ENCODE measurements around the gene MALL.
"Not testable (repeated sequence)": the region's sequence is repeated elsewhere in the genome, so short reads cannot be mapped to it uniquely, and the experiment has no call there.

- TF ChIP-seq CTCF (IDR thresholded peaks at IDR 0.05; ENCODE audit: insufficient read depth, low read length, poor library complexity, severe bottlenecking); EZH2phosphoT487 (conservative IDR thresholded peaks at IDR 0.05; ENCODE audit: low read length): not testable (repeated sequence)
These were observed 20.6 kb downstream of the MALL start for GRCh38 chr2:110094884-110095534.

All from SU-DHL-6 (cell line).